MCF 10A (cell line): ENCODE measurements around the gene TMEM42. TPM values are rescaled to one million over a fixed set of nuclear protein-coding genes. Genes with fewer than 3 reads are reported as not detected.
A peak's percentile ranks its signal among the peaks of the same experiment; 100 is the strongest.

Experiments used
- BruUV-seq: library from RNA; stranded (reverse); fragments of 400-500 nt; replicated peaks from 2 replicates; lab custom pipeline; 2021; lab: Mats Ljungman, UMichigan
- CTCF ChIA-PET: fragments of 300-600 bp; sonication (Branson Sonifier 250); formaldehyde crosslinking; extraction: SDS; loops from one replicate; lab custom pipeline; 2021; ENCODE audit warnings: antibody characterized with exemption, inconsistent platforms; lab: Yijun Ruan, JAX
- POLR2A ChIA-PET: fragments of 300-600, 350-650 bp; sonication (Branson Sonifier 250); formaldehyde crosslinking; extraction: SDS; loops from one replicate; lab custom pipeline; 2020; ENCODE audit warnings: antibody characterized with exemption, inconsistent platforms; lab: Yijun Ruan, JAX
- DNase-seq: peaks from one replicate; pipeline ENCODE4 v3.0.0-alpha.2; 2018; ENCODE audit not compliant: unreplicated experiment
- H3K27ac Mint-ChIP-seq: one replicate; pipeline ENCODE4 v1.8.0; 2022; ENCODE audit warnings: mild to moderate bottlenecking, low read depth, mixed read lengths; ENCODE audit not compliant: unreplicated experiment
- H3K27me3 Mint-ChIP-seq: one replicate; pipeline ENCODE4 v1.8.0; 2022; ENCODE audit warnings: mixed read lengths; ENCODE audit not compliant: insufficient read depth, unreplicated experiment
- H3K36me3 Mint-ChIP-seq: one replicate; pipeline ENCODE4 v1.8.0; 2022; ENCODE audit warnings: mild to moderate bottlenecking, moderate library complexity, mixed read lengths; ENCODE audit not compliant: insufficient read depth, unreplicated experiment
- H3K4me1 Mint-ChIP-seq: one replicate; pipeline ENCODE4 v1.8.0; 2022; ENCODE audit warnings: mixed read lengths; ENCODE audit not compliant: insufficient read depth, unreplicated experiment
- H3K4me3 Mint-ChIP-seq: one replicate; pipeline ENCODE4 v1.8.0; 2022; ENCODE audit warnings: mild to moderate bottlenecking, moderate library complexity, mixed read lengths; ENCODE audit not compliant: unreplicated experiment
- H3K9me3 Mint-ChIP-seq: one replicate; pipeline ENCODE4 v1.8.0; 2022; ENCODE audit warnings: mixed read lengths; ENCODE audit not compliant: unreplicated experiment
- intact Hi-C: fragments of 100-400 bp; cut with micrococcal nuclease; formaldehyde crosslinking; loops from 2 replicates; pipeline ENCODE4 v1.14.1; 2022
- total RNA-seq: library from RNA; stranded (reverse); gene quantifications from 2 replicates; pipeline ENCODE4 v1.2.3, GENCODE V29; 2022
- TF ChIP-seq, protein P1 (sequence below): fragments of 200-600 bp; IDR thresholded peaks from one replicate; pipeline ENCODE4 v1.8.0; 2022; ENCODE audit warnings: antibody characterized with exemption, mild to moderate bottlenecking; ENCODE audit not compliant: unreplicated experiment

Gene TMEM42
- total RNA-seq, 1 experiment from 2014 or later, result 27.6 TPM

DNA sequence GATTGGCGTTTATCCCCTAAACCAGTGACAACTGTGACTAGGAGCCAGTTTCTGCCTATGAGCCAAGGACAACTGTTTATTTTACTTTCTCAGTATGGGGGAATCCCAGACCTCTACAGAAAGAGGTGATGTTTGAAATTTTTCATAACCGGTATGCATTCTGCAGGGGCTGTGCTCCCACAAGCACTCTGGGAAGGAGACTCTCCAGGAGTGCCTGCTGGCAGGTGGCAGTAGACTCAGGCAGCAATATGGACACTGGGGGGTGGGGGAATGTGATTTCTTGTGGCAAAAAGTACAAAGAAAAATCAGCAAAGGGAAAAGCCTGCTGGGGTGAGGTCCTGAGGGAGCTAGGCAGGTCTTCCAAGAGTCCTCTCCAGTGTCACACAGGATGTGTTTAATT lies 18.6 kb downstream of the TMEM42 start:
- DNase-seq, result no peak
- no peak overlapping the region for H3K4me3 Mint-ChIP-seq
- ChIA-PET POLR2A (interaction anchor here (1.6 kb wide), 1 partner anchor 34 kb away, joined by 3 read pairs; no protein-coding TSS in a partner anchor), CTCF (interaction anchor here (0.9 kb wide), 1 partner anchor 513 kb away, joined by 6 read pairs; no protein-coding TSS in a partner anchor)
- no peaks in the 10 kb centered on the region for H3K9me3 Mint-ChIP-seq
- no peak overlapping the region for H3K27ac Mint-ChIP-seq
- no TSS peak for BruUV-seq
- no peaks in the 10 kb centered on the region for H3K27me3 Mint-ChIP-seq
- intact Hi-C loops, result loop anchor here (10.0 kb wide), 1 partner anchor 95 kb away; the partner anchor contains the start of genes EXOSC7 and ZDHHC3
- H3K36me3 Mint-ChIP-seq, result no peaks in the 10 kb centered on the region
- H3K4me1 Mint-ChIP-seq, result peaks cover 26% of the 10 kb centered on the region
- TF ChIP-seq, protein P1, sequence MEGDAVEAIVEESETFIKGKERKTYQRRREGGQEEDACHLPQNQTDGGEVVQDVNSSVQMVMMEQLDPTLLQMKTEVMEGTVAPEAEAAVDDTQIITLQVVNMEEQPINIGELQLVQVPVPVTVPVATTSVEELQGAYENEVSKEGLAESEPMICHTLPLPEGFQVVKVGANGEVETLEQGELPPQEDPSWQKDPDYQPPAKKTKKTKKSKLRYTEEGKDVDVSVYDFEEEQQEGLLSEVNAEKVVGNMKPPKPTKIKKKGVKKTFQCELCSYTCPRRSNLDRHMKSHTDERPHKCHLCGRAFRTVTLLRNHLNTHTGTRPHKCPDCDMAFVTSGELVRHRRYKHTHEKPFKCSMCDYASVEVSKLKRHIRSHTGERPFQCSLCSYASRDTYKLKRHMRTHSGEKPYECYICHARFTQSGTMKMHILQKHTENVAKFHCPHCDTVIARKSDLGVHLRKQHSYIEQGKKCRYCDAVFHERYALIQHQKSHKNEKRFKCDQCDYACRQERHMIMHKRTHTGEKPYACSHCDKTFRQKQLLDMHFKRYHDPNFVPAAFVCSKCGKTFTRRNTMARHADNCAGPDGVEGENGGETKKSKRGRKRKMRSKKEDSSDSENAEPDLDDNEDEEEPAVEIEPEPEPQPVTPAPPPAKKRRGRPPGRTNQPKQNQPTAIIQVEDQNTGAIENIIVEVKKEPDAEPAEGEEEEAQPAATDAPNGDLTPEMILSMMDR, result no peak

DNA sequence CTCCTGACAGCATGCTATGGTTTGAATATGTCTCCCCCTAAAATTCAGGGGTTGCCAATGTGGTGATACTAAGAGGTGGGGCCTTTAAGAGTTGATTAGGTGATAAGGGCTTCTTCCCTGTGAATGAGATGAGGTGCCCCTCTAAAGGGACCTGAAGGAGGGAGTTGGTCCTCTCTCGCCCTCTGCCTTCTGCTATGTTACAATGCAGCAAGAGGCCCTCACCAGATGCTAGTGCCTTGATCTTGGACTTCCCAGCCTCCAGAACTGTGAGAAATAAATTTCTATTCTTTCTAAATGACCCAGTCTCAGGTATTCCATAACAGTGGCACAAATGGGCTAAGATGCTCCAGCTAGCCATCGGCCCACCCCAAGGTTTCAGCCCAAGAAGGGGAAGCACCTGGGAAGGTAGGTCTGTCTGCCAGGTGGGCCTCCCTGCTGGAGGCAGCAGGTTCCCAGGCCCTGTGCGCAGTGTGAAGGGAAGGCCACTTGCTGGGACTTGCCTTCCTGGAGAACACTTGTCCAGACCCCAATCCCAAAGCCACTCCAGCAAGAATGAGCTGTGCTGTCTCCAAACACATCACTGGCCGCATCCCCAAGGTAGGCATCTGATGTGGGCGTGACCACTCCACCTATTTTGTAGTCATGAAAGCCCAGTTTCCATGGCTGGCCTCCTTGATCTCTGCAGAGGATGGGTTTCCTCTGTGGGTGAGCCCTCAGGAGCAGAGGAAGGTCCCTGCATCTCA lies 21.7 kb downstream of the TMEM42 start:
- peak overlapping the region; percentile 98 for H3K27ac Mint-ChIP-seq
- peaks cover 47% of the 10 kb centered on the region for H3K4me1 Mint-ChIP-seq
- H3K4me3 Mint-ChIP-seq, result peak overlapping the region; percentile 30
- ChIA-PET POLR2A (interaction anchor here (0.6 to 3.5 kb wide), 14 partner anchors 10 to 545 kb away, joined by 3 to 36 read pairs (median 4); partner anchors contain the start of genes EXOSC7, KIAA1143, KIF15 and TMEM42), CTCF (interaction anchor here (0.8 to 1.1 kb wide), 2 partner anchors 17 kb away, joined by 3 read pairs; no protein-coding TSS in a partner anchor)
- no peak for DNase-seq
- no peaks in the 10 kb centered on the region for H3K9me3 Mint-ChIP-seq
- no peaks in the 10 kb centered on the region for H3K27me3 Mint-ChIP-seq
- BruUV-seq, result TSS peak; percentile 41
- H3K36me3 Mint-ChIP-seq, result peaks cover 7% of the 10 kb centered on the region
- intact Hi-C loops, result loop anchor here (10.0 kb wide), 1 partner anchor 91 kb away; the partner anchor contains the start of genes EXOSC7 and ZDHHC3
- TF ChIP-seq, protein P1, result no peak

DNA sequence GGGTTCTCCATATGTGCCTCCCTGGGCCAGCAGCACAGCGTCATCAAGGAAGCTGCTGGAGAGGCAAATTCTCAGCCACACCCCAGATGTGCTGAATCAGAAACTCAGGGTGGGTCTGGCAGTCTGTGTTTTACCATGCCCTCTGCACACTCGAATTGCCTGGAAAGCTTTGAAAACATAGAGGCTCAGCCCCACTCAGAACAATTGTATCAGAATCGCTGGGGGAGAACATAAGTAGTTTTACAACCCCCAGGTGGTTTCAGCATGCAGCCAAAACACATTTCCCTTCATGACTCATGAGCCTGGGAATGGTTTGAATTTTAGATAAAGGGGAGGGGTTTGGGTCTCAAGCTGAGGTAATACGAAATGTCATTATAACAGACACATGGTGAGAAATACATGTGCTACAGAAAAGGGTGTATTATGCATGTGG lies 22.3 kb downstream of the TMEM42 start:
- intact Hi-C loops, result loop anchor here (1.0 to 10.0 kb wide), 3 partner anchors 23 to 91 kb away; partner anchors contain the start of genes EXOSC7, TMEM42 and ZDHHC3
- ChIA-PET POLR2A (interaction anchor here (0.6 to 3.5 kb wide), 16 partner anchors 10 to 546 kb away, joined by 3 to 36 read pairs (median 4); partner anchors contain the start of genes EXOSC7, KIAA1143, KIF15 and TMEM42), CTCF (interaction anchor here (0.6 to 3.5 kb wide), 4 partner anchors 17 to 30 kb away, joined by 3 to 13 read pairs (median 3); no protein-coding TSS in a partner anchor)
- TF ChIP-seq, protein P1, result no peak
- peak overlapping the region; percentile 98 for H3K27ac Mint-ChIP-seq
- BruUV-seq, result no TSS peak
- no peaks in the 10 kb centered on the region for H3K27me3 Mint-ChIP-seq
- H3K4me1 Mint-ChIP-seq, result peaks cover 47% of the 10 kb centered on the region
- peak; percentile 96 for DNase-seq
- H3K9me3 Mint-ChIP-seq, result no peaks in the 10 kb centered on the region
- H3K36me3 Mint-ChIP-seq, result peaks cover 7% of the 10 kb centered on the region
- peak overlapping the region; percentile 30 for H3K4me3 Mint-ChIP-seq
